ENCODE data around the gene RSBN1.

RSBN1 gene

DNA sequence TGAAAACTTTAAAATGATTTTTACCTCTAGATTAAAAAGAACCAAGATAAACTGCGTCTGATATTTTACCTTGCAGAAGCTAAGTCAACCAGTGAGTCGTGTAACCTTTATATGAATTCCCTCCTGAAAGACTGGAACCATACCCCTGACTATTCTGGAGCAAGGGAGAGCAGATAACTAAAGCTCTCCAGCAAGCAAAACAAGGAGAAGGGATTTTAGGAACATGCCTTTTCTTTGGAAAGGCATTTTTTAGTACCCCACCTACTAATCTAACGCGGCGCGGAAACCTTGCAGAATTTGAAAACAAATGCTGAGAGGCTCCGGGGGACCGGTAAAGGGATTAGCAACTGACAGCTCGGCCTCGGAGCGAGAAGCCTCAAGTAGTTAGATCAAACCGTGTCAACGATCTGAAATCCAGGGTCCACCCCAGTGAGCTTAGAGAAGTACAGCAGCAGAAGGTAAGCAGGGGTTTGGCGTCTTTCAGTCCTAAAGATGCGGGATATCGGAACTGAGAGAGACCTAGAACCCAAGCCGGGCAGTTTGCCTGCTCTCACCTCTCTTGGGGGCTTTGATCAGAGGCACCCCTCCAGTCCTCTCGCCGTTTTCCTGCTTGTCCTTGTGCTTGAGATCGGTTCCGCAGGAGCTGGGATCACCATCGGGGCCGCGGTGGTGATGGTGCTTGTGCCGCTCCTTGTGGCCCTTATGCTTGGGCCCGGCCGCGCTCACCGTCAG is 954 bp downstream of the RSBN1 start:
- DNase-seq = no peak

DNA sequence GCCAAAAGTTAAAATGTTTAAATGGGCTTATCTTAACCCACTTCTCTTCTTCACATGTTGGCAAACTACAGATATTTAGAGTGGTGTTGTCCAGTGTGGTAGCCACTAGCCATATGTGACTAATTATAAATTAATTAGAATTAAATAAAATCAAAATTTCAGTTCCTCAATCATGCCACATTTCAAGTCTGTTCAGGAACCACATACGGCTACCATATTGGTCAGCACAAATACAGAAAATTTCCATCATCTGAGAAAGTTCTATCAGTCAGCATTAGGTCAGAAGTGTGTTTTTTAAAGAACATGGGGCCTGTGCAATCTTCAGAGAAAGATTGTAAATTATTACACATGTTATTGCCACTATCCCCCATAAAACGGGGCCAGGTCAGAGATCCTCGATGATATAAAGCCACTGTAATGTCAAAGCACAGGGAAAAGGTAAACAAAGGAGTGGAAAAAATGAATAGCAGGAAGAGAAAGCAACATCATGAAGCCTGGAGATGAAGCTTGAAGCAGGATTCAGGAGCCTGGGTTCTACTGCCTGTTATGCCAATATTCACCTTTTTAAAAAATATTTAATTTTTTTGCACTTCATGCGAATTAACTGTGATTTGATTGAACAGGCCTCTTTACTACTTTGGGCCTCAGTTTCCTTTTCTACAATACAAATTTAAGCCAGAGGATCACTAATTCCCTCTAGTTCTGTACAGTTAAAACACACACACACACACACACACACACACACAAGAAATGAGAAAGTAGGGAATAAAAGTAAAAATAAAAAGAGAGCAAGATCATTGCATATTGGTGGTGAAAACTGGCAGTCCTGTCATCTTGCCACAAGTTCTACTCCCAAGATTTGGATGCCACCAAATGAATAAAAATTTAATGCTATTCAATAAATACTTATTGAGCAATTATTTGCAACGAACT is 2.3 kb downstream of the RSBN1 start:
- DNase-seq = no peak

DNA sequence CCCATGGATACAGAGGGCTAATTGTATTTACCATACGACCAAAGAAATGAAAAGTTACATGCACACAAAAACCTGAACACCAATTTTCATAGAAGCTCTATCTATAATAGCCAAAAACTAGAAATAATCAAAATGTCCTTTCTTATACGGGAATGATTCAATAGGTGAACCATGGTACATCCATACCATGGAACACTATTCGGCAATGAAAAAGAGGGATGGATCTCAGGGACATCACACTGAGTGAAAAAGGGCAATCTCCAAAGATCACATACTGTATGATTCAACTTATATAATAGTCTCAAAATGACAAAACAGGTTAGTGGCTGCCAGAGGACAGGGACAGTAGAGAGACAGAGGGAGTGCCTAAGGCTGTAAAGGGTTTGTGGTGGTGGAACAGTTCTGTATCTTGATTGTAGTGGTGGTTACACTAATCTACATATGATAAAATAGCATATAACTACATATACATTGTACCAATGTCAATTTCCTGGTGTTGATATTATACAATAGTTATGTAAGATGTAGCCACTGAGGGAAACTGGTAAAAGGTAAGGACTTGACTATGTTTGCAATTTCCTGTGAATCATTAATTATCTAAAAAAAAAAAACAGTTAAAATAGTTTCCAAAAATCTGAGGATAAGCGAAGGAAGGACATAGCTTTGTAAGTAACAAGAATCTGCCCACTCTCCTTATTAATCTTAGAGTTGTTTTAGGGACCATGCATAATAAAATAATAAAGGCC is 3.7 kb downstream of the RSBN1 start:
- no peak for DNase-seq

DNA sequence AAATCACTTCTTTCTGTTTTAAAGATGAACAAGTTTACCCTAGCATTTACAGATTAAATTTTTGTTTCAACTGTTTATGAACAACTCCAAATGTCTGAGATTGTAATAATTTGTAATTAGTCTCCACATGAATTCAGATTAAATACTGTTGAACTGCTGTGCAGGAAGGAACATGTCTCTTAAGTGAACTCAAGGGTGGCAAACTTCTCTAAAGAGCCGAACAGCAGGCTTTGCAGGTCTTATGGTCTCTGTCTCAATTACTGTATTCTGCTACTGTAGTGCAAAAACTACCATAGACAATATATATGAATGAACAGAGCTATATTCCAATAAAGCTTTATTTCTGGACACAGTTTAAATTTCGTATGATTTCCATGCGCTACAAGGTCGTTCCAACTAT is 6.6 kb downstream of the RSBN1 start:
- DNase-seq = no peak

DNA sequence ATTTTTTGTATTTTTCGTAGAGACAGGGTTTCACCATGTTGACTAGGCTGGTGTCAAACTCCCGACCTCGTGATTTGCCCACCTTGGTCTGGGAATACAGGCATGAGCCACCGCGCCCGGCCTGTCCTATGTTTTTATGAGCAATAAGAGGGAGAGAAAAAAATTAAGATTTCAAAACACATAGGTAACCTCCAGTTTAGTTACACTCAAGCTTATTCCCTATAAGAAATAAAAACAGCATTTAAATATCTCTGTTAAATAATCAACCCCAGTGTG is 7.1 kb downstream of the RSBN1 start:
- no peak for DNase-seq

DNA sequence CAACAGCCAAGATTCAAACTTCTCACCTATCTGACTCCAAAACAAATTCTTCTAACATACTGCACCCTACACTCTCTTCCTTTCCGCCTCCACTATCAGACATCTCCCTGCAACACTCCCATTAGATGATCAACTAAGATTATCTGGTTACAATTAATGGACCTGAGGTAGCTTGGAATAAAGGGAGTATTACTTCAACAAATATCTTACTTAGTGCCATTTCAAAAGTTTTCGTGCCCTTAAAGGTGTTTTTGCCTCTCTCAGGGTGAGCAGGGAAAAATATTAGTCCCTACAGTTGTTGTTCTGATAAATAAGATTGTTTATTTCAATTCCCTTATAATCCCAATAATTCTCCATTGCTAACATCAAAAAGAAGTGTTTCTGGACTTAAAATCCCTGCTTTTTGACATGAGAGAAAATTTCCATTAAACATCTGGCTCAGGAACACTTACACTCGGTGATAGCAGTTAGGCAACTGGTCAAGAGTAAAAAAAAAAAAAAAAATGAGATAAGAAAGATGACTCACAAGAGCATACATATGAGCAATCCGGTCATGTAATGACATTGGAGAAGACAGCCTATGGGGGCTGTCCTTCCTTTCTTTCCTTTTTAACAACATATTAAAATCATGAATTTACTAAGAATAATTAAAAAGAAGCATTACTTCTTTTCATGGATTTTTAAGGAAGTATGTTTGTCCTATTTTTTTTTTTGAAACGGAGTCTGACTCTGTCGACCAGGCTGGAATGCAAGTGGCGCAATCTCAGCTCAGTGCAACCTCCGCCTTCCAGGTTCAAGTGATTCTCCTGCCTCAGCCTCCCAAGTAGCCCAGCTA is 7.6 kb downstream of the RSBN1 start:
- DNase-seq = no peak

DNA sequence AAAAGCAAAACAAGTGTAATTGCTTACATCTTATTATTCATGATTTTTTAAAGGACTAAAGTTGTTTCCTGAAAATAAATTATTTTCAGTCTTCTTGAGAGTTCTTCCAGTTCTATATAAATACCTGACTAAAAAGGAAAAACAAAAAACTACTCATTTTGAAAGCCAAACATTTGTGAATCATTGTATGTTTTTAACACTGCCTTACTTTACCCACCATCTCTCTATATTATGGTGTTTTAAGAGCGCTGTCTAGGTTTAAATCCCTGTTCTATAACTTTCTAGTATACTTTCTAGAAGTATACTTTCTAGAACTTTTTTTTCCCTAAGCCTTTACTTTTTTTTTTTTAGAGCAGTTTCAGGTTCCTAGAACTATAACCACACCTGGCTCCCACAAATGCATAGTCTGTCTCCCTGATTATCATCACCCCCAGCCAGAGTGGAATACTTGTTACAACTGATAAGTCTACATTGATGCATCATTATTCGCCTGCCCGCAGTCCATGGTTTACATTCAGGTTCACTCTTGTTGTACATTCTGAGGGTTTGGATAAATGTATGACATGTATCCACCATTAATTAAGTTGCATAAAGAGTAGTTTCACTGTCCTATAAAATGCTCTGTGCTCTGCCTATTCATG is 9.8 kb downstream of the RSBN1 start:
- no peak for DNase-seq

DNA sequence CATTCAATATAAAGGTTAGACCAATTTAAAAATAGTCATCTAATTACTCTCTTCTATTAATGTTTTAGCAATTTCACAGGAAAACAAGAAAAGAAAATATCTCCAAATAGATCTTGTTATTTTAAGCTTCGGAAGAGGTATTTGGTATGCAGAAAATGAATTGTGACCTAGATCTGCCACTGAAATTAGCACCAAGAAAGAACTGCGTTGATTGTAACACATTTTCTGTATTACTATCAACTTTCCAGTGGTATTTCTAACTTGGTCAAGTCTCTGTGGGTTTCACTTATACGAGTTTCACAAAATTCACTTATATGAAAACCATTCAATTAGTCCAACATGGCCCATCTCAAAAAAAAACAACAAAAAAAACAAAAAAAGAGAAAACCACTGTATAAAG is 11.8 kb downstream of the RSBN1 start:
- DNase-seq = no peak

DNA sequence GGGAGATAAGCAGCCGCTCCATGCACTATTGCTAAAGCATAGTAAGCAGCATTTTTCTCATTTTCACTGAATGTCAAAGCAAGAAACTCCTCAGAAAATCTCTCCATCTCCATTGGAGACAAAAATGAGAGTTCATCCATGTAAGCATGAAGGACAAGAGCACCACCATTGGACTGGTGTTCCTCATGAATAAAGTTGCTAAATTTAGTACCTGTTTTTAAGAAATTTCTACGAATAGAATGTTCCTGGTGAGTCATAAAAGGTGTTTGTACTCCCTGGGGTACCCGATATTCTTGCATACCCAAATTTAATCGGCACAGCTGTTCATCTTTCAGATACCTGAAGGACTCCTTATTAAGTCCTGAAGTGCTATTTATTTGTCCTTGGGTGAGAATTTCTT is 14.8 kb downstream of the RSBN1 start:
- no peak for DNase-seq

DNA sequence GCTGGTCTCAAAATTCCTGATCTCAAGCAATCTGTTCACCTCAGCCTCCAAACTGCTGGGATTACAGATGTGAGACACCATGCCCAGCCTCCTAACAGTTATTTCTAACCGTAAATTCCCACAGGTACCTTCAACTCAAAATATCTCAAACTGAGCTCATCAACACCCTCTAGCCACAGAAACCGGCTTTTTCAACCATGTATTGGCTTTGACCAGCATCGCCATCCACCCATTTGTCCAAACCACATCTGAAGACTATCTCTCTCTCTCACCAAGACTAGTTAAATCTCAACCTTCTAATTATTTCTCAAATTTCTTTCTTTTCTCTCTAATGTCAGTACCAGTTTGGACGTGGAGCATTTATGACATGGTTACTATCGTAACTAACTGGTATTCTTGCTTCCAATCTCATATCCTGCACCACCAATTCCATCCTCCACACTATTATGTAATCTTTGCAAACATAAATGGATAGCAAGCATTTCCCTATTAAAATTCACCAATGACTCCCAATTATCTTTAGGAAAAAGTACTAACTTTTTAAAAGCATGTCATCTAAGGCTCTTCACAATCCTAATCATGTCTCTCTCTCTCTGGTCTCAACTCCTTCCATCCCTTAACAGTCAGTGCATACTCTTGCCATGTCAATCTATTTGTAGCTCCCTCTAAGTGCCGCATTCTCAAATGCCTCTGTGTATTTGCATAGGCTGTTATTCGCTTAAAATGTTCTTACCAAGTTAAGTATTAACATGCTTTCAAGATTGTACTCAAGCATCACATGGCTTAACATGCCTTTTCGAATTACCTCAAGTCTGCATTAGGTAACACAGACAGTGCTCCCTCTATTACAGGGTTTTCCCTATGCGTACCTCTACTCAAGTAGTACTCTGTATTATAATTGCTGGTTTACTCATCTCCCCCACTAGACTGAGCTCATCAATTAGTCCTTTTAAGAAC is 18.1 kb downstream of the RSBN1 start:
- DNase-seq = no peak

DNA sequence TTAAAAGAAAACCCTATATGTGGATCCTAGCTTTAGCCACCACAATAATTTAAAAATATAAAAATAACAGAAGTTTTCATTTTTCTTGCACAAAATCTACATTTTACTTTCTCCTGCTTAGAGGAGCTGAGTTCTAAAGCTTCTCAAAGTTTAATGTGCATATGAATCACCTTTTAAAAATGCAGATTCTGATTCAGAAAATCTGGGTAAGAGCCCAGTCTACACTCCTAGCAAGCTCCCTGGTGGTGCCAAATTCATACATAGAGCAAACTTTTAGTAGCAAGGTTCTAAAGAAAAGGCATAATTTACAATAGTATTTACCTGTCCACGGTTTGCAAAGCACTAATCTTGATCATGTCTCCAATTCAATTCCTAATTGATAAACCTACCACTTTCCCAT is 19.3 kb downstream of the RSBN1 start:
- DNase-seq = no peak

DNA sequence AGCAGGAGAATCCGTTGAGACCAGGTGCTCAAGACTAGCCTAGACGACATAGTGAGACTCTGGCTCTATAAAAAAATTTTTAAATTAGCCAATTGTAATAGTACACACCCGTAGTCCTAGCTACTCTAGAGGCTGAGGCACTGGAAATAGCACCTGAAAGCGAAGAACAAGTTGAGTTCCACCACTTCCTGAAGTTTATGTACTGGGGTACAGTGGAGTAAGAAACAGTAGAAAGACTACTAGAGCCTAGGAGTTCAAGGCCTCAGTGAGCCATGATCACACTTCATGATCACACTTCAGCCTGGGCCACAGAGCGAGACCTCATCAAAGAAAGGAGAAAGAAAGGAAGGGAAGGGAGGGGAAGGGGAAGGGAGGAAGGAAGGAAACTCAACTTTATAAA is 19.8 kb downstream of the RSBN1 start:
- no peak for DNase-seq

DNA sequence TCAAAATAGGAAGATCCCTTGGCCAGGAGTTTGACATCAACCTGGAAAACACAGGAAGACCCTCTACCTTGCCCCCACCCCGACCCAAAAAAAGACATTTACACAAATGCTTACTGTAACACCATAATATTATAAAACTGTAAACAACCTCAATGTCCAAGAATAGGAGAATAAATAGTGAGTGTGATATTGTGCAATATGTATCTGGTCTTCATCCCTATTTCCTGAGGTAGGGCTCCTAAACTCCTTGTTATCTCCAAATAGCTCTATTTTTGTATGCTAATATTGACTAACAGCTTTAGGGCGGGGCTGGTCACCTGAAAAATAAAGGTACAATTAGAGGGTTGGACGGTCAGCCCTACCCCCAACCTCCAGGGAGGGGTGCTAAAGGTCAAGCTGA is 23.5 kb downstream of the RSBN1 start:
- no peak for DNase-seq

DNA sequence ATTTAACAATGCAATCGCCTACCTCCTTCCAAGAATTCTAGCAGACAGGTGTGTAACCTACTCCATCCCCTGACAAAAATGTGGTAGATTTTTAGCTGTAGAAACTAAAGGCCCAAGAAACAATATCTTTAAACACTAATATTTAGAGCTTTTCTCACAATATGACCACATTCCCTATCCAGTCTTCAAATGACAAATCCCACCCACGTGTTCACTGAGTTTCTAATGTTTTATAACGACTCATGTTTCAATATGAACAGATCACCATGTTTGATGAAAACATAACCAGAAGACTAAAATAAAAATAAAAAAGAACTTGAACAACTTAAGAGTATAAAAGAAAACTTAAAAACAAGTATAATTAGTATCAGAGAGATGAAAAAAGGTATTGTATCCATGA is 24.6 kb downstream of the RSBN1 start:
- no peak for DNase-seq

DNA sequence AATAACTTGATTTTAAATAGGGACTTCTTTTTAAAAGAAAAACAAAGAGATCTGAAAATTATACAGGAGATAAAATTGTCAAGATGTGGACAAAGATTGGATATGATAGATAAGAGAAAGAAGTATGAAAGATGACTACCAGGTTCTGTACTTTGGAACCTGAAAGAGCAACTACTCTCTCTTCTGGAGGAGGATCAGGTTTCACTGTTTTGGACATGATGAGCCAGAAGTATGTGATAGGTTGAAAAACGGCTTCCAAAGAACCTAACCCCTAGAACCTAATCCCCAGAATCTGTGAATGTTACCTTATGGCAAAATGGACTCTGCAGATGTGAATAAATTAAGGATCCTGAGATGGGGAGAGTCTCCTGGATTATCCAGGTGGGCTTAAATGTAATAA is 26.2 kb downstream of the RSBN1 start:
- no peak for DNase-seq

DNA sequence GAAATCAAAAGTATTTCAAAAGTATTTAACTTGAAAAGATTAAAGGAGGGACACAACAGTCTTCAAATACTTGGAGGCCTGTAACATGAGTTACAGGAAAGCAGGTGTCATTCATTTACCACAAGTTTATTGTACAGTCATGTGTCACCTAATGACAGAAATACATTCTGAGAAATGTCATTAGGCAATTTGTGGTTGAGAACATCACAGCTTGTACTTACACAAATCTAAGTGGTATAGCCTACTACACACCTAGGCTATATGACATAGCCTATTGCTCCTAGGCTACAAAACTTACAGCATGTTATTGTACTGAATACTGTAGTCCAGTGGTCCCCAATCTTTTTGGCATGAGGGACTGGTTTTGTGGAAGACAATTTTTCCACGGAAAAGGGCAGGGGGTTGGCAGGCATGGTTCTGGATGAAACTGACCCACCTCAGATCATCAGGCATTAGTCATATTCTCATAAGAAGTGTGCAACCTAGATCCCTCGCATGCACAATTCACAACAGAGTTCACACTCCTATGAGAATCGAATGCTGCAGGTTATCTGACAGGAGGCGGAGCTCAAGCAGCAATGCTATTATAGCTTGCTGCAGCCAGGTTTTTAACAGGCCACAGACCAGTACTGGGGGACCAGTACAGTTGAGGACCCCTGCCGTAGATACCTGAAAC is 28.0 kb downstream of the RSBN1 start:
- no peak for DNase-seq

DNA sequence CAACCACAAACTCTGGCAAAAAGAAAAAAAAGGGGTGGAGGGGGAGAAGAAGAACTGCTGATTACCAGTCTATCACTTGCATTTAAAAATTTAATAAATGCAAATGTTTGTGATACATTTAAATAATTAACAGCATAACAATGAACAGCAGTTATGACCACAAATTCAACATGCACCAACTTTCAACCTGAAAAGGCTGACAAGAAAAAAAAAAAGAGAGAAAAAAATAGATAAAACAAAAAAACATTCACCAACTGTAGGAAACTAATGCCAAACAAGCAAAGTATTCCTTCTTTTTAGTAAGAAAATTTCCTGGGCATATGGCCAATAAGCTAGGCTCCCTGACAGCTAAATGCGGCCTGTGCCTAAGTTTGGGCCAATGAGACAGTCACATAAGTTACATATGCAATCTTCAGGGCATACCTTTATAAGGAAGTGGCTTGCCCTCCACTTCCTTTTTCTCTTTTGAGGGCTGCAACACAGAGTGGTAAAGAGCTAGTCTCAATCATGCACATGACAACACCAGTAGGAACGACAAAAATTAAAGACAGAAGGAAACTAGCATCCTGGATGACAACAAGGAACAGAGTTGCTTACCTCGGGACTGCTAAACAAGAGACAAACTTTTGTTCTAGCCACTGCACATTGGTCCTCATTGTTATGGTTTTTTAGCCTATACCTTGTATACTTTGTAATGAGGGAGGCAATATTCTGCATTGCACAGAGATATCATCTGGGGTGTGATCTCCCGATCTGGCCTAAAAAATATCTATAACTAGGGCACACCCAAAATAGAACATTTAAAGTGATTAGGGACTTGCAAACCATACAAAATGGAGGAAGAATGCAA is 28.8 kb downstream of the RSBN1 start:
- DNase-seq = no peak

DNA sequence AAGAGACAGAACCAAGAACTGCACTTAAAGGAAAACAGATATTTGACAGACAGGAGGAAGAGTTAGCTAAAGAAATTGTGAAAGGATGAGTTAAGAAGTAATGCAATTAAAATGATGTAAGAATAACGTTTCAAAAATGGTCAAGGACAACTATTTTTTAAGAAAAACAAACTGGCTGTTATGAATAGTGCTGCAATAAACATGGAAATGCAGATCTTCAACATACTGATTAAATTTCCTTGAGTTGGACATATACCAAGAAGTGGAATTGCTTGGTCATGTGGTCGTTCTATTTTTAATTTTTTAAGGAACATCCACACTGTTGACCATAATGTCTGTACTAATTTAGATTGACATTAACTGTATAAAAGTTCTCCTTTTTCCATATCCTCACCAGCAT is 29.9 kb downstream of the RSBN1 start:
- DNase-seq = no peak

DNA sequence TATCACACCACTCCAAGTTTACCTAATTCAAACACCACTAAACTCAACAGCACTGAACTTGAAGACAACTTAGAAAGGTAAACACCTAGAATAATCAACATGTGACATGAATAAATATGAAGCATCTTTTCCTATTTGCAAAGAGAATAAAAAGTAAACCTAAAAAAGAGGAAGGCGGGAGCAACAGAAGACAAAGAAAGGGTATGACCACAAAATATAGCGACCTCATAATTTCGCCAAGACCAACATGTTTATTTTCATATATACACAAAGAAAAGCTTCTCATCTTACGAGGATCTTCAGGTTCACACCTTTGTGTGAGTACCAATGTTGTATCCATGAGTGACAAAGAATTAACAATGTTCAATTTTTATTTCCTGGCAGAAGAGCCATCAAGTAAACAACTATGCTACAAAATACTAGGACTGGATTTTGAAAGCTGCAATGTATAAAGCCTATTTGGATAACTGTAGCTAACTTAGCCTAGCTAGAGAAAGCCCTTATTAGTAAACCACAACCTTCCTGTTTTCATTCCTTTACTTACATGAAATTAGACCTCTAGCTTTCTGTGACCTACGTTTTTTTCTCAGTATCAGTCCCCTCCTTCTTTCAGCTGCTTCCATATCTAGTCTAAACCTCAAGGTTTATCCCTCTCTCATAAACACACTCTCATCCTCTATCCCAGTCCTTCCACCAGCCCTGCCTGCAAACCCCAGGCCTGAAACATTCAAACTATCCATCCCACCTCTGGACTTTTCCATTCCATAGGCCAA is 31.7 kb downstream of the RSBN1 start:
- no peak for DNase-seq

Data from NCI-H1694 (cell line).